ENCODE data around the gene JPH3.
"Not testable (repeated sequence)": the region's sequence is repeated elsewhere in the genome, so short reads cannot be mapped to it uniquely, and the experiment has no call there.

JPH3 gene

DNA sequence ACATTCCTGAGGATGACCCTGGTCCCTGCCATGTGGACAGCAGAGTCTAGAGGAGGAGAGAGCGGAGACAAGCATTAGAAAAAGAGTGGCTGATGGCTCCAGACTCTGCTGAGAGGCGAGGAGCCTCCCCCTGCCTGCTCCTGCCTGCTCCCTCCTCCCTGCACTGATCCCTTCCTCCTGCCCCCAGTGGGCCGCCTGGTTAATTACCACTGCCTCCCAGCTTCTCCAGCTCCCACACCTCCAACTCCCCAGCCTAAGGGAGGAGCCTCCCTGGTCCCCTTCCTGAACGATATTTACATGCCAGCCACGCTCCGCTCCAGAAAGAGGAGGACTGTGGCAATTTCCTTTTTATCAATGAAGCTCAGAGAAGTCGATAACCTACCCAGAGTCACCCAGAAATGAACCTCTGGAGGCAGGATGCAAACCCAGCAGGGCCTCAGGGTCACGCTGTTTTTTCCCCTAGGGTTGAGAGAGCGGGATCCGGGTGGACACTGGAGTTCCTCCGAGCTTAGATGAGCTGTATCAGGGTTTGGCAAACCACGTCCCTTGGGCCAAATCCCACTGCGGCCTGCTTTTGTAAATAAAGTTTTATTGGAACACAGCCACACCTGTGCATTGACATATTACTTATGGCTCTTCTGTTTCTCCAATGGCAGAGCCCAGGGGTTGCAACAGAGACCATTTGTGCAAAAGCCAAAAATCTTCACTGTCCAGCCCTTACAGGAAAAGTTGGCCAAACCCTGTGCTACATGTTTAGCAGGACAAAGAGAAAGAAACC lies 27.1 kb upstream of the JPH3 start:
- no peak for DNase-seq

DNA sequence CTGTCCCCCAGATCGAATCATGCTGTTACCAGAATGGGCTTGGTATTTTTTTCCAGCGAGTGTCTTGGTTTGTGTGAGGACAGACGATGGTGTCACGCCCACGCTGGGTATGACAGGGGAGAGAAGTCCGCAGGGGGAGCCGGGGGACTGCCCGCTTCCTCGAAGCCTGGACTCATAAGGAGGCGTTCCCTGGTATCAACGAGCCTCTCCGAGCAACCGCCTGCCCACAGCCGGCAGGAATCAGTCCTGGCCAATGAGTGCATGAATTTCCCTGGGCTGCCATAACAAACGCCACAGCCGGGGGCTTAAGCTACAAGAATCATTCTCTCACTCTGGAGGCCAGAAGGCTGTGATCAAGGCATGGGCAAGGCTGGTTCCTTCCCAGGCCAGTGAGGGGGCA lies 26.1 kb upstream of the JPH3 start:
- no peak for DNase-seq

DNA sequence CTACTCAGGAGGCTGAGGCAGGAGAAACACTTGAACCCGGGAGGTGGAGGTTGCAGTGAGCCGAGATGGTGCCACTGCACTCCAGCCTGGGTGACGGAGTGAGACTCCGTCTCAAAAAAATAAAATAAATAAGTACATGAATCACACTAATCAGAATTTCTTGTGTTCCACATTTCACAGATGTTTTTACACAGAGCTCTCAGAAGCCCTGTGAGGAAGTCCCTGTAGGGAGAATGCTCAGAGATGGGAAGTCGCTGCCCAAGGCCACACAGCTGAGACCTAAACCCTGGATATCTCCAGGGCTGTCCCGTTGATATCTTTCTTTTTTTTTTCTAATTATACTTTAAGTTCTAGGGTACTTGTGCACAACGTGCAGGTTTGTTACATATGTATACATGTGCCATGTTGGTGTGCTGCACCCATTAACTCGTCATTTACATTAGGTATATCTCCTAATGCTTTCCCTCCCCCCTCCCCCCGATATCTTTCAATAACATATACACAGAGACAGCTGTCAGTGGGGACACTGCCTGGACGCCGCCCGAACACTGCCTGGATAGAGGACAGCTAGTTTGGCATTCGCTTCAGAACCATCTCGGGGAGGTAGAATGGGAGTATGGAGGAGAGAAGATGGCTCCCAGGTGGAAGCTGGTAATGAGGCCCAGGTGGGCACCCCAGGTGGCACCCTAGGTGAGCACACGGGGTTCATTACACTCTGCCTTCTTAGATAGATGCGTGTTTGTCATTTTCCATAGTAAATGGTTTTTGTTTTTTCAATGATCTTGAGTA lies 24.0 kb upstream of the JPH3 start:
- not testable (repeated sequence) for DNase-seq

DNA sequence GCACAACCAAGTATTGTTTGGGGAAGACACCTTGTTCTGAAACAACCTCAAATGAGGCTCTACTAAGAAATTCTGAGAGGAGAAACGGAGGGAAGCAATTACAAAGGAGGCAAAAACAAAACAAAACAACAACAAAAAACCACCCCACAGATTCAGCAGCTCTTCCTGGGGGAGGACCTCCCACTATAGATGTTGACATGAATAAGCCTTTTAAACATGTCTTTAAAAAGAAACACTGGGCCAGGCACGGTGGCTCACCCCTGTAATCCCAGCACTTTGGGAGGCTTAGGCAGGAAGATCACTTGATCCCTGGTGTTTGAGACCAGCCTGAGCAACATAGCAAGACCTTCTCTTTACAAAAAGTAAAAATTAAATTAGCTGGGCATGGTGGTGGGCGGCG lies 22.6 kb upstream of the JPH3 start:
- no peak for DNase-seq

DNA sequence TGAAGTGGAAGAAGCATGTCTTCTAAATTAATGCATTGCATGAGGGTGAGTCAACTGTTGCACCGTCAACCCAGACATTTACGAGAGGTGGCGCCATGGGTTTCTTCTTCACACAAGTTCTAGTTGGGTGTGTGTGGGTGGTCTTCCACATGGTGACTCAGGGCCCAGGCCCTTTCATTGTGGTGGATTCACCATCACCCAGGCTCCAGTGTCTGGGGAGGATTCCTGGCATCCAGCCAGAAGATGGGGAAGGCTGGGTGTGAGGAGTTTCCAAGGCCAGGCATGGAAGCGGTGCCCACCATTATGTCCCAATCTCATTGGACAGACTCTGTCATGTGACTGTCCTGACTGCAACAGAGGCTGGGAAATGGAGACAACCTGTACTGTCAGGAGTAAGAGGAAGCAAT lies 21.4 kb upstream of the JPH3 start:
- DNase-seq, result no peak

DNA sequence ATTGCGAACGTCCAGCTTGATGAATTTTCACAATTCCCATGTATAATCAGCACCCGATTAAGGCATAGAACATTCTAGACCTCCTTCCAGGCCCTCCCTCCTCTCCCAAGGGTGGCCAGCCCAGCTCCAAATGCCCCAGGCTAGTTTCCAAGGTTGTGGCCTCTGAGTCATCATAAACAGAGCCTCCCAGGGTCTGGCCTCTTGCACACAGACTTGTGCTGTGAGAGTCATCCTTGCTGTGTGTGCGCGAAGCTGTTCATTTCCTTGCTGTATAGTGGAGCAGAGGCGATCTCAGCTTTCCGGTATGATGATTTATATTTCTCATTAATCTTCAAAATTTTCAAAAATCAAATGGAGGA lies 20.5 kb upstream of the JPH3 start:
- no peak for DNase-seq

DNA sequence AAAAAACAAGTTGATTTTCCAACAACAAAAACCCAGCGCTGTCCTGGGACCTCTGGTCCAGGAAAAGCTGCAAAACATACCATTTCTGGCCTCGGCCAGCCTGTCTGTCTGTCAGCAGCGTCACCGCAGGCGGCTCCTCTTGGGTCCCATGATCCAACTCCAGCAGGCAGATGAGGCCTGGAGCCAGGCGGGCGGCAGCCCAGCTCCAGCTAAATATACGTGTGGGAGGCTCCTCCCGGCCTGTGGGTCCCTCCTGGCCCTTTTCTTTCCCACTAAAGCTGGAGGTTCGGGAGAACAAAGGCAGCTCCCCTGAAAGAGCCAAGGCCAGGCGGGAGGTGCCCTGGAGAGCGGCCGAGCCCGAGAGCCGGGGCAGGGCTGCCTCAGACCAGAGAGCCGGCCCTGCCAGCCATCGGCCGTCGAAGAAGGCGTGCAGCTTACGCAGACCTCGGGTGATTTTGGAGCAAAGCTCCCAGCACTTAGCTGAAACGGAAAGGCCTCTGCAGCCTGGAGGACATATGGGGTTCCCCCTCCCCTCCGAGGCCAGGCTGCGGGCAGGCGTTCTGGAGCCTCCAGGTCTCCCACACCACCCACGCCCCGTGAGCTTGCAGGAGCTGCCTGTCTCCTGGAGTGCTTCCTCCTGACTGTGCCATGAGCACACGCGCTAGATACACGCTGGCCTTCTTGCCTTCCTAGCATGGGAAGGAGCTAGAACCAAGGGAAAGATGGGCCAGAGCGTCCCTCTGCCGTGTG lies 19.9 kb upstream of the JPH3 start:
- no peak for DNase-seq

DNA sequence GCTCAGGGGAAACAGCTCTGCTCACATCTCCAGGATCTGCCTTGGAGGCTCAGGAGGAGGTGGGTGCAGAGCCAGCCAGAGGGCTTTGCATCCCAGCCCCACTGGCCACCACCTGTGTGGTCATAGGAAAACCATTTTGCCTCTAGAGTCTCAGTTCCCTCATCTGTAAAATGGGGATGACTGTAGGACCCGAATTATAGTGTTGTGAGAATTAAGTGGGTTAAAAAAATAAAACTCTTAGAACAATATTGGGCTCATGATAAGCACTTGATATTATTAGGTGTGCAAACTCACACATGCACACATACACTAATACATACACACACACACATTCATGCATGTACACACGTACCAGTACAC lies 19.4 kb upstream of the JPH3 start:
- DNase-seq, result no peak

DNA sequence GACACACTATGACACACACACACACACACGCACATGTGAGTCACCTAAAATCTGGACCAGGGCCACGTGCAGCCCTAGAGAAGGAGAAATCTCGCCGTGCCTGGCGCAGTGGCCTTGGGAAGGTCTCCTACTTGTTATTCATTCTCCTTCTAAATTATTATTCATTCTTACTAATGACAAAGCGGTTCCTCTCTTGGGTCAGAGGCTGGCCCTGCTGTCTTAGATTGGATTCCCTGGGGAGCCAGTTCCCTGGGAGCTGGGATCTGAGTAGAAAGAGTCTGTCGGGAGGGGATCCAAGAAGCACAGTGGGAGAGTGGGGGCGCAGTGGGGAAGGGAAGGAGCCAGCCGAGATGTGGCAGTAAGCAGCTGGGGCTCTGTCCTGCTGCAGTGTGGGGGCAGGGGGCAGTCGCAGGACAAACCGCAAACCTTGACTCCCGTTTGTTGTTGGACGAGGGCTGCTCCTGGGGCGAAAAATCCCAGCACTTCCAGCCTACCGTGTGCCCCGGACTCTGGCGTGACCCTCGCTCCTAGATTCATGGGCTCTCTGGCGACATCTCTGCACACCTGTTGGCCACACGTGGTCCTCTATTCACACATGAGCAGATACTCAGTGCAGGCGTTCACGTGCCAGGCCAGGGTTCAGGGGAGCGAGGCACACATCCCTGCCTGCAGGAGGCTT lies 18.7 kb upstream of the JPH3 start:
- DNase-seq, result no peak

DNA sequence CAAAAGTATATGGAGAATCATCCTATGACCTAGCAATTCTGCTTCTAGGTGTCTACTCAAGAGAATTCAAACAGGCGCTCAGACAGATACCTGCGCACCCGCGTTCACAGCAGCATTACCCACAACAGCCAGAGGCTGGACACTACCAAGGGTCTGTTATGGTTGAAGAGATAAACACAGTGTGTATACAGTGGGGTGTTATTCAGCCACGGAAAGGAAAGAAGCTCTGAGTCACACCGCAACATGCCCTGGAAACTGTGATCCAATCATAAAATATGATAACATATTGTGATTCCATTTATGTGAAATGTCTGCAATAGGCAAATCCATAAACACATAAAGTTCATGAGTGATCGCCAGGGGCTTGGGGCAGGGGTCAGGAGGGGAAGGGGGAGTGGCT lies 18.0 kb upstream of the JPH3 start:
- DNase-seq, result no peak

DNA sequence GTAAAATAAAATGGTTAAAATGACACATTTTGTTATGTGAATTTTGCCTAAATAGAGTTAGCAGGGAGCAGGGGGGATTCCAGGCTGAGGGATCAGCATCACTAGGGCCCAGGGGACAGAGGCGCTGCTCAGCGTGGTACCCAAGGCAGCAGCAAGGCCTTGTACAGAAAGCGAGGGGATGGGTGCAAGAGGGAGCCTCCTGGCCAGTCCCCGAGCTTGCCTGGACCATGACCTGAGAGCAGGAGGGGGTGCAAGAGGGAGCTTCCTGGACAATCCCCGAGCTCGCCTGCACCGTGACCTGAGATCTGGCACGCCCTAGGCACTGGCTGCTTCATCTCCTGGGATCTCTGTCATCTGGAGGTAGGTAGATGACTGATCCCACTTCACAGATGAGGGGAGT lies 17.3 kb upstream of the JPH3 start:
- DNase-seq, result no peak

DNA sequence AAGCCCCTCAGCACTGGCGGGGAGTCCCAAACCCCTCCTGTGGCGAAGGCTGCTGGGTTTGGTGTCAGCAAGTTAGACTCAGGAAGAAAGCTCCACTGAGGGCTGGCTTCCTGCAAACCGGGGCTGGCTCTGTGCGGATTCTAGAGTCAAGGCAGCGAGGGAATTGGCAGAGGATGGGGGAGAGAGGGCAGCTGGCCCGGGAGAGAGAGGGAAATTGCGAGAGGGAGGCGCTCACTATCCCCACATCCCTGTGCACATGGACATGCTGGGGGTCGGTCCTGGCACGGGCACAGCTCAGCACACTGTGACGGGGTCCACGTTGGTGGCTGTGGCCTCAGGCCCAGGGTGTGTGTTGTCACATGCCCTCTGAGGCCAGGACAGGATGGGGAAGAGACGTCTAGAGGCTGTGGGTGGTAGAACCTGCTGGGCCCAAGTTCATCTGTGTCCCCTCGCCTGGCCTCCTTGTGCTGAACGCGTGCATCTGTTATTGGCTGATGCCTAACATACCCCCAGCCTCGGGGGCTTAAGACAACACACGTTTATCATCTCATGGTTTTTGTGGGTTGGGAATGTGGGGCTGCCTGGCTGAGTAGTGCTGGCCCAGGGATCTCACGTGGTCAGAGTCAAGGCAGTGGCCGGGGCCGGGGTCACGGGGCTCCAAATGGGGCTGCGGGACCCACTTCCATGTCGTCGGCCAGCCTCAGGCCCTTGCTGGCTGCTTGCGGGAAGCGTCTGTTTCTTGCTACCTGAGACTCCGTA lies 16.7 kb upstream of the JPH3 start:
- DNase-seq, result no peak

DNA sequence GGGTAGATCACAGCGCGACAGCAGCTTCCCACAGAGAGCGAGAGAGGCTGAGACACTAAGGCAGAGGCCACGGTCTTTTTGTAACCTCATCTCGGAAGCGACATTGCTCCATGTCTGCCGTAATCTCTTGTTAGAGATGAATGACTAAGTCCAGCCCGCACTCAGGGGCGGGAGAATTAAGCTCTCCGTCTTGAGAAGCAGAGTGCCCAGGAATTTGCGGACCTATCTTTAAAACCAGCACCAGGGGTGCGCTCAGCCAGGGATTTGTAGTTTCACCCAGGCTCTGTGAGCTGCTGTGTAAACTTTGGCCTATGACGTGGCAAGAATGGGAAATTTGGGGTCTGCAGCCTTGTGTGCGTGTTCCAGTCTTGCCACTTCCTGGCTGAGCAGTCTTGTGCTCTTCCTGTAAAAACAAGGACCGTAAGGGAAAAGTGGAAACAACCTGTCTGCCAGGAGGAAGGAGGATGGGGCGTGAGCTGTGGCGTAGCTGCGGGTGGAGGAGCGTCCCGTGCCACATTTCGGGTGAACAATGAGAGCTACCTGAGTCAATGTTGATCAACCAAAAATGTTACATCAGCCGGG lies 16.0 kb upstream of the JPH3 start:
- no peak for DNase-seq

DNA sequence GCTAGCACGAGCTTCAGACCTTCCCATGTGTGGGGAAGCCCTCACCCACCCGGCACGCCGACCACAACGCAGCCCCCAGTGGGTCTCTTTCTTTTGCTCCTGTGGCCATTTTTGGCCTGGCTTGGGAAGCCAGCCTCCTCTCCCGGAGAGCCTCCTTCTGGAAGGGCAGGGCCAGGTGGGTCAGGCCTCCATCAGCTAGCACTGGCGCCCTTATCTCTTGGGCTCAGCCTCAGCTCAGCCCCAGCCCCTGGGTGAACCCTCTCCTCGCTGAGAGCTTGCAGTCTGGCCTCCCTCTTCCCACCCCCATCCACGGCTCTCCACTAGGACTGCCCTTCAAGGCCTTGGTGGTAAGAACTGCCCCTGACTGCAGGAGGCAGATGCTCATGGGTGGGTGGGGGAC lies 14.7 kb upstream of the JPH3 start:
- no peak for DNase-seq

DNA sequence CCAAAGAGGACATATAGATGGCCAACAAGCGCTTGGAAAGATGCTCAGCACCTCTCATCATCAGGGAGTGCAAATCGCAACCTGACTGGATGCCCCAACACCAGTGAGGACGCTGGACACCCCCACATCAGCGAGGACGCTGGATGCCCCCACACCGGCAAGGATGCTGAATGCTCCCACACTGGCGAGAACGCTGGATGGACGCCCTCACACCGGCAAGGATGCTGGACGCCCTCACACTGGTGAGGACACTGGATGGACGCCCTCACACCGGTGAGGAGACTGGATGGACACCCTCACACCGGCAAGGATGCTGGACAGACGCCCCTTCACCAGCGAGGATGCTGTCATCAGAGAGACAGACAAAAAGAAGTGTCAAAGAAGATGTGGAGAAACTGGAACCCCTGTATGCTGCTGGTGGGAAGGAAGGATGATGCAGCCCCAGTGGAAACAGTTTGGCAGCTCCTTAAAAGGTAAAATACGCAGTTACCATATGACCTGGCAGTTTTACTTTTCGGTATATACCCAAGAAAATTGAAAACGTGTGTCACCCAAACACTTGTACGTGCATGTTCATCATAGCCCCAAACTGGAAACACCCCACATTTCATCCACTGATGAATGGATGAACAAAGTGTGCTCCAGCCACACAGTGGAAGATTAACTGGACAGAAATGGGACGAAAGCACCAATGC lies 10.1 kb upstream of the JPH3 start:
- no peak for DNase-seq

DNA sequence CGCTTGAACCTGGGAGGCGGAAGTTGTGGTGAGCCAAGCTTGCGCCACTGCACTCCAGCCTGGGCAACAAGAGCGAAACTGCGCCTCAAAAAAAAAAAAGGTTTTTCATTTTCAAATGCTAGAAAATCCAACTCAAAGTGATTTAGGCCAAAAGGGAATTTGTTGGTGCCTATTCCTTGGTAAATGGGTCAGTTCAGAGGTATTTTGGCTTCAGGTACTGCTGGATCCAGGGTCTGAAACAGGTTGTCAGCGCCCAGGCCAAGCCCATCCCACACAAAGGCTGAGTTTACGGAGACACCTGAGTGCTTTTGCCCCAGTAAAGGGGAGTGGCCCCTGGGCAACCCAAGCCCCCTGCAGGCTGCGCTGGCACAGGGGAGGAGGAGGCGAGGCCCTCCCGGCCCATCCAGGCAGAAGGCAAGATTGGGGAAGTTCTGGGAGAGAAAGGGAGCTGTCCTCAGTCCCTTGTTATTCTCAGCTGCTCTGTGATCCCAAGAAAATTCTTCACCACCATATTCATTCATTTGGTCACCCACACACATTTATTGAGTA lies 8.5 kb upstream of the JPH3 start:
- DNase-seq, result no peak

DNA sequence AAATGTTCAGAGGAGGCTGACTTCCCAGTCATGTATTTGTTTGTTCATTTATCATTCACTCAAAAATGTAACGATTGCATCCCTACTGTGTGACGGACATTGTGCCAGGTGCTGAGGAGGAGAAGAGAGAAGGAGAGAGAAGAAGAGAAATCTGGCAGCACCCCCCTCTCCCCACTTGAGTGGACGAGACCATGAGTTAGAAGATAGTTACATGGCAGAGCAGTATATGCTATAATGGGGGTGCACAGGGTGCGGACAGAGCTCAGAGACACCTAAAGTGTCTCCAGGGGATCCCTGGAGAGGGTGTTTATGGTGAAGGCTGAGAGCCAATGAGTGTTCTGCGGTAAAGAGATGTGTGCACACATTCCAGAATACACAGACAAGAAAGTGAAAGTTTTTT lies 6.6 kb upstream of the JPH3 start:
- no peak for DNase-seq

DNA sequence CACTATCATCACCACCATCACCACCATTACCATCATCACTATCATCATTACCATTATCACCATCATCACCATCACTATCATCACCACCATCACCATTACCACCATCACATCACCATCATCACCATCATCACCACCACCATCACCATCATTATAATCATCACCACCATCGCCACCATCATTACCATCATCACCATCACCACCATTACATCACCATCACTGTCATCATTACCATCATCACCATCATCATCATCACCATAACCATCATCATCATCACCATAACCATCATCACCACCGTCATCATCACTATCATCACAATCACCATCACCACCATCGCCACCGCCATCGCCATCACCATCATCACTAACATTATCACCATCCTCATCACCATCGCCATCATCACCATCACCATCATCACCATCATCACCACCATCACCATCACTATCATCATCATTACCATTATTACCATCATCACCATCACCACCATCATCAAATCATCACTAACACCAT lies 4.9 kb upstream of the JPH3 start:
- DNase-seq, result no peak

DNA sequence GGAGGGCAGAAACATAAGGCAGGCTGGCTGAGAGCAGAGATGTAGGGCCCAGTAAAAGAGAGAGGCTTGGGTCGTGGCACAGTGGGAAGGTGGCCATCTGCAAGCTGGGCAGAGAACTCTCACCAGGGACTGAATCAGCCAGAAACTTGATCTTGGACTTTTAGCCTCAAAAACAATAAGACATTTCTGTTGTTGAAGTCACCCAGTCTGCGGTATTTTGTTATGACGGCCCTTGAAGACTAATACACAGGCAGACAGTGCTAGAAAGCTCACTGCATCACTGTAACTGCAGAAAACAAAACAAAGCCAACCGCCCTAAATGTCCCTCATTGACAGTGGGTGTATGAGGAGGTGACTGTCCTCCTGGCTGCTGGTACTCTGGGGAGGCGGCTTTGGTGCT lies 3.9 kb upstream of the JPH3 start:
- DNase-seq, result no peak

DNA sequence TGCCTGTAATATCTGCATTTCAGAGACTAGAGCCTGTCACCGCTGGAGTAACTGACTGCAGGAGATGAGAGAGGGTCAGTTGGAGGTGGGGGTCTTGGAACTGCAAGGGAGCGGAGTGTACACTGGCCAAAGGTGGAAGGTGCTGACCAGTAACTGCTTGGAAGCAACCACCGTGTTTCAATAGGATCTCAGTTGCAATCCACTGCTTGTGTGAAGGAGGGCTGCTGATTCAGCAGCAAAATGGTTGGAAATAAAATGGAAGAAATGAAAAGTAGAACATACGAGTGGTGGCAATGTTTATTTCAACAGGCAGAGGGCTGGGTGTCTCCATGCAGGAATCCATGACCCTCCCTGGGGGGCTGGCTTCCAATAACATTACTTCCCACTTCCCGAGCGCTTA lies 2.1 kb upstream of the JPH3 start:
- no peak for DNase-seq

DNA sequence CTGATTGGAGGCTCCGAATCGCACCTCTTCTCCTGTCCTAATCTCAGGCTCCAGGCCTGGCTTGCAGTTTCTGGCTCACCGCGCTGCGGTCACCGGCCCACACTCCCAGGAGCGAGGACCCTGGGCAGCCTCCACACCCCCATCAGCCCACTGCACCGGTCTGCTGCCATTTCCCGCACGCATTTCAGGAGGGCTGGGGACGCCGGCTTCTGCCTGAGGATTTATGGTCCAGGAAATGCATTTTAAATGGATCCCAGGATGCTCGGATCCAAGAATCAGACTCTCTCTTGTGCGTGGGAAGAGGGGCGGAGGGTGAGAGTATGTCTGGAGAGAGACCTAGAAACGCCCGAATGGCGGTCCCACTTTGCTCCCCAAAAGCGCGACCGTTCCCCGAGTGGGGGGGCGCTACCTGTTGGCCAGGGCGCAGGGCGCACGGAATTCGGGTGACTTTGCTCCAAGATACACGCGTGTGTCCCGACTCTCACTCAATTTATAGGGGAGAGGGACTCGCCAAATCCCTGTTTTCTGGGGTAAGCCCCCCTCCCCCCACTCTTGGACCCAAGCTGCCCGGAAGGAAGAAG lies 817 bp upstream of the JPH3 start:
- DNase-seq, result no peak
